ENCODE results near the gene COBL.

GRCh38 chr7:51209426-51209825, 107.2 kb downstream of the COBL start:
- TF ChIP-seq CTCF (IDR thresholded peaks at IDR 0.05) (no peak), POLR2A (IDR thresholded peaks at IDR 0.05) (no peak)
